Endometrium (tissue), 2 donors: Measurements from ENCODE around the gene APRT.
"Not testable (repeated sequence)": the region's sequence is repeated elsewhere in the genome, so short reads cannot be mapped to it uniquely, and the experiment has no call there.

Source experiments
- FAIRE-seq: peaks from 2 replicates; lab custom pipeline; 2012; peaks lifted over from hg19 to GRCh38; lab: Jason Lieb, UNC
- donor health status: control.
- donor health status: control.

Gene APRT

GRCh38 chr16:88807626-88808453, 3.9 kb downstream of the APRT start:
- FAIRE-seq = no peak

- FAIRE-seq = no peak
Measured at GRCh38 chr16:88807142-88807625, 4.5 kb downstream of the APRT start.

DNA sequence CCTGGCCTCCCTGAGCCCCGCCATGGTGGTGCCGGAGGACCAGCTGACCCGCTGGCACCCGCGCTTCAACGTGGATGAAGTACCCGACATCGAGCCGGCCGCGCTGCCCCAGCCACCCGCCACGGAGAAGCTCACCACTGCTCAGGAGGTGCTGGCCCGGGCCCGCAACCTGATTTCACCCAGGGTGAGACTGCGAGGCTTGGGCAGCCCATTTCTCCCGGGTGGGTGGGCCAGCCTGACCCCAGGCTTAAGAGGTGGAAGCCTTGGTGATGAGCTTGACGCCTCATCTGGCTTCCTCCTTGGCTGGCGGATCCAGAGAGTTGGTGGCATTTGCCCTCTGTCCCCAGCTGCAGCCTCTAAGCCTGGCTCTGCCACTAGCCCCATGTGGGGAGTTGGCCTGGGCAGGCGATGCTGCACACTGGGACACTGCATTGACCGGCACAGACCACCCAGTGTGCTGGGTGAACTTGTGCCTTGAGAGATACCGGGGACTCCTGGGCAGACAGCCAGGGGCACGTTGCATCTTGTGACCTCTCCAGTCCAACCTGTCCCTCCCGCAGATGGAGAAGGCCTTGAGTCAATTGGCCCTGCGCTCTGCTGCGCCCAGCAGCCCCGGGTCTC, 5.1 kb downstream of the APRT start:
- no peak for FAIRE-seq

- no peak for FAIRE-seq
Measured at GRCh38 chr16:88805887-88806393, 5.8 kb downstream of the APRT start.

- FAIRE-seq = no peak
Measured at GRCh38 chr16:88805340-88805715, 6.4 kb downstream of the APRT start.

DNA sequence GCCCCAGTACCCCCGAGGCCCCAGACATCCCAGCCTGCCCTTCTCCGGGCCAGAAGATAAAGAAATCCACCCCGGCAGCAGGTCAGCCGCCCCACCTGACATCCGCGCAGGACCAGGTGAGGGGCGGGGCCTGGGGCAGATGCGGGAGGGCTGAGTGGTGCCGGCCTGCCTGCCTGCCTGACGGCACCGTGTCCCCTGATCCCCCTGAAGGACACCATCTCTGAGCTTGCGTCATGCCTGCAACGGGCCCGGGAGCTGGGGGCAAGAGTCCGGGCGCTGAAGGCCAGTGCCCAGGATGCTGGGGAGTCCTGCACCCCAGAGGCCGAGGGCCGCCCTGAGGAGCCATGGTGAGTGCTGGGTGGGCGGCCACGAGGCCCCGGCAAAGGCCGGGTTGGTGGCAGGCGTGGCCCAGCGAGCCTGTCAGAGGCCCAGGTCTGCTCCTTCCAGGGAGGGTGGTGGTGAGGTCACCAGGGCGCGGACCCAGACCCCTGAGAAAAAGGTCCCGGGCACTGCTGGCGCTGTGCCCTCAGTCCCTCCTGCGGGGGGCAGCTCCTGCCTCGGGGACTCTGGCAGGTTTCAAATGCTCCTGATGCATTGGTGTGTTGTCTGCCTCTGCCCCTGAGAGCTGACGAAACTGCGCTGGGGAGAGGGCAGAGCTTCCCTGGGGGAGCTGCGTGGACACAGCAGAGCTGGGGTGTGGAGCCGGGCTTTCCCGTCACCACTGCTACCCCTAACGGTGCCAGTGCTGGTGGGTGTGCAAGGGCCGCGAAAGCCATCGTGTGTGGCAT, 7.0 kb downstream of the APRT start:
- no peak for FAIRE-seq

DNA sequence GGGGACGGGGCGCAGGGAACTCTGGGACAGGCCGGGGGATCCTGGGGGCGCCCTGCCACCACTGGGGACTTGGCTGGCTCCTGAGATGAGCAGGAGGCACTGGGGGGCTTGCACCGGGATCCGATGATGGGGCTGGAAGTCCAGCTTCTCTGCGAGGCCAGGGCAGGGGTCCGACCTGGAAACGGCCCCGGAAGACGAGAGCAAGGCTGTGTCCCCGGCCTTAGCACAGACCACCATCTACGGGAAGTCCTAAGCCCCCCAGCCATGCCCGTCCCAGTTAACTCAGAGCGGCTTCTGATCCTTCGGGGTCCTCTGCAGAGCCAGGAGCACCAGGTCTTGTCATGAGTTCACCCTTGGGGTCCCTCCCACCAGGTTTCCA, 7.6 kb downstream of the APRT start:
- FAIRE-seq = no peak

- FAIRE-seq = no peak
Measured at GRCh38 chr16:88803264-88803987, 8.3 kb downstream of the APRT start, which contains the start of gene CDT1. Gene CDT1, plus strand, starts transcription at chr16:88803789. Its CDS starts 43 bp downstream, at chr16:88803832.

DNA sequence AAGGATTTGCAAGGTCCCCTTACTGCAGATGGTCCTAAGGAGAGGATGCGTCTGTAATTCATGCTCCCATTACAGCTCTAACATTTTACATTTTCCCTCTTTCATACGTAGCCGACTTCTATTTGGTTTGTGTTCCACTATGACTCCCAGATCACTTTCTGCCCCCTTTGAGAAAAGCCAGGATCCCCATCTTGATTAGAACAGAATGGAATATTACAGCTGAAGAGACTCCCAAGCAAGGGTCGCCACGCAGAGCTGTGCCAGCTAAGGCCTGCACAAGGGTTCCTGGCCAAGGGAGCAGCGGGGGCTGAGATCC, 11.5 kb downstream of the APRT start:
- no peak for FAIRE-seq

- no peak for FAIRE-seq
Measured at GRCh38 chr16:88799569-88800276, 12.0 kb downstream of the APRT start.

DNA sequence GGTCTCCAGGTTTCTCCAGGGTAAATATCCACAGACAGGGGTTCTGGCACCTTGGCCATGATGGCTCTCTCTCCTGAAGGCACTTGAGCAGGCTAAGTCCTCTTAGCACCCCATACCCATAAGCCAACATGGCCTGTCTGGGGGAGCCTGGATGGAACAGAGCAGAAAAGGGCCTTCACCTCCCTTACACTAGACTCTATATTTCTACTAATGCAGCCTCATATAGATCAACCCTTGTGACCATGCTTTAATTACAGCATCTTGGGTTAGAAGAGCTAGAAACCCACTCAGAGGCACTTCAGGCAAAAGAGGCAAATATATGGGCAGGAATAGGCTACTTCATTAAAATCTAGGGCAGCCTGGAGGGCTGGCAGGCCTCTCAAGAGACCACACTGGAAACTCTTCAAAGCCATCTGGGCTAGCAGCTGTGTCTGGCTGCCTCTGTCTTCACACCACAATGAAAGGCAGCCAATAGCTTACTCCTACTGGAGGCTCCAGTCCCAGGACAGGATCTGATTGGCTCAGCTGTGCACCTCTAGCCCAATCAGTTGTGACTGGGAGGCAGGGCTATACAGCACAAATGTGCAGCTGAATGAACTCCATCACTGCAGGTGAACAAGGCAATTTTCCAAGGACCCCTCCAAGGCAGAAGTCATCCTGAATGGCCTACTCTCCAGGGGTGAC, 12.8 kb downstream of the APRT start:
- no peak for FAIRE-seq

- no peak for FAIRE-seq
Measured at GRCh38 chr16:88798073-88798472, 13.7 kb downstream of the APRT start.

DNA sequence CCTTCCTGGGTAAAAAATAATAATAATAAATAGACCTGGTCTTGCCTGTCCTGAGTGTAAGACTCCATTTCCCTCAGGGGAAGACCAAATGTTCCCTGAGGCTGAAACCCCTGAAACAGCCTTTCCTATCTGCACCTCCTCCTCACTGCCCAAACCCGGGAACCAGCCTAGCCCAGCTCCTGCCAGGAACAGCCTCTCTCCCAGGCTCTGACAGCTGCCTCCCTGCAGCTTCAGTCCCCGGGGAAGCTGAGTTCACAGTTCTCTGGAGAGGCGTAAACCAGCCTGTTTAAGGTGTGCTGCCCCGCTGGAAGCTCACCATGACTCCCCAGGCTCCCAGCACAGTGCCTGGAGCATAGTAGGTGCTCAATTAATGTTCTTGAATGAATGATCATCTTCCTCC, 15.4 kb downstream of the APRT start:
- no peak for FAIRE-seq

- no peak for FAIRE-seq
Measured at GRCh38 chr16:88793251-88793954, 18.3 kb downstream of the APRT start.

GRCh38 chr16:88792668-88793250, 19.0 kb downstream of the APRT start:
- FAIRE-seq = no peak

DNA sequence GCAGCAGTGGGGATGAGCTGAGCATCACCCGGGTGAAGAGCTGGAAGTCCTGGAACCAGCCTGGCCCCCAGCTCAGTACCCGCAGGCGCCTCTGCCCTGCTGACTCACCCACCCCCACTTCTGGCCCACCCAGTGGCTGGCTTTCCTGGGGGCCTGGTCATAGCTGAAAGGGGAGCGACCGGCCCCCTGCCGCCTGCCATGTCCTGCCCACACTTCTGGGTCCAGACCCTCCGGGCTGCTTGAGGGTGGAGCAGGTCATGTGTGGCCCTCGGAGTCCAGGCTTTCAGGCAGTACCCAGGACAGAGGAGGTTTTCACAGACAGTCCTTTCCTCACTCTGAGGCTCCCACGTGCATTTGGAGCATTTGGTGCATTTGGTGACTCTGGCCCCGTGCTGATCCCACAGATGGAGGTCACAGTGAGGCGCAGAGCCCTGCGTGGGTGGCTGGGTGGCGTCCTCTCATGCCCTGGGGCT, 19.6 kb downstream of the APRT start:
- no peak for FAIRE-seq

DNA sequence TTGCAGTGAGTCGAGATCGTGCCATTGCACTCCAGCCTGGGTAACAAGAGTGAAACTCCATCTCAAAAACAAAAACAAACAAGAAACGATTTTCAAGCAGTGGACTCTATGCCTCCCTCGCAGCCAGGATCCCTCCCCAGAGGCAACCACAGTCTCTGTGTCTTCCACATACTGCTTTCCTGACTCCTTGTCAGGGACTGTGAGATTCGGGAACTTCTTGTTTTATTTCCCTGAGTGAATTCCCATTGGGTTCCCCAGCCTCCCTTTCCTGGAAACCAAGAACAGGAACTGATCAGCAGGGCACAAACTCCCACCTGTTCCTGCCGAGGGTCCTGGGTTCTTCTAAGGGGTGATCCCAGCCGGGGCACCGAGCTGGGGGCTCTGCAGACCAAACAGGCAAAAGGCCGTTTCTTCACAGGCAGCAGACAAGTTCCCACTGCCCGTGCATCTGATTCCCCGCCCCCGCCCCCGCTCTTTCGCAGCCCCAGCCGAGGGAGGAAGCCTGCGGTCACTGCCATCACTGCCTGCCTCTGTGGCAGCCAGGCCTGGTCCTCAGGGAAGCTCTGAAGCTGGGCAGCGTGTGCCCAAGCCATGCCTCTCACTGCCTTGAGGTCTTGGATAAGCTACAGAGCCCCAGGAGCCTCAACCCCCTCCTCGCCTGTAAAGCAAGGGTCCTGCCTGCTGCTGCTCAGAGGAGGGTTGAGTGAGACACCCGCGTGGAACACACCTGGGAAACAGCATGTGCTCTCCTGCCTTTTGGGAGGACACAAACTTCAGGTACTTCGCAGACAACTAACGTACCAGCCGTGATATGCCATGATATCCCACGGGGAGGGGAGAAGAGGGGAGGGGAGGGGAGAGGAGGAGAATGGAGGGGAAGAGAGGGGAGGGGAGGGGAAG, 21.2 kb downstream of the APRT start:
- no peak for FAIRE-seq

- no peak for FAIRE-seq
Measured at GRCh38 chr16:88789594-88789993, 22.1 kb downstream of the APRT start.

DNA sequence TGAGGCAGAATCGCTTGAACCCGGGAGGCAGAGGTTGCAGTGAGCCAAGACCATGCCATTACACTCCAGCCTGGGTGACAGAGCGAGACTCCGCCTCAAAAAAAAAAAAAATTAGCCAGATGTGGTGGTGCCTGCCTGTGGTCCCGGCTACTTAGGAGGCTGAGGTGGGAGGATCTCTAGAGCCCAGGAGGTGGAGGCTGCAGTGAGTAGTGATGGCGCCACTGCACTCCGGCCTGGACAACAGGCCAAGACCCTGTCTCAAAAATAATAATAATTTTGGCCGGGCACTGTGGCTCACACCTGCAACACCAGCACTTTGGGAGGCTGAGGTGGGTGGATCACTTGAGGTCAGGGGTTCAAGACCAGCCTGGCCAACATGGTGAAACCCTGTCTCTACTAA, 23.0 kb downstream of the APRT start:
- FAIRE-seq = not testable (repeated sequence)
